SK-N-SH (cell line): Measurements from ENCODE around the gene POGLUT3. TPM values are rescaled to one million over a fixed set of nuclear protein-coding genes. Genes with fewer than 3 reads are reported as not detected.

ENCODE experiments used
- CTCF ChIA-PET: fragments of 300-600, 350-600 bp; formaldehyde crosslinking; extraction: SDS; loops from one replicate; lab custom pipeline; 2021; lab: Yijun Ruan, JAX
- POLR2A ChIA-PET: fragments of 350-600 bp; sonication (Branson Sonifier 250); formaldehyde crosslinking; extraction: SDS; loops from one replicate; lab custom pipeline; 2020; ENCODE audit warnings: antibody characterized with exemption, inconsistent platforms; lab: Yijun Ruan, JAX
- DNase-seq: peaks from one replicate; pipeline ENCODE4 v3.0.0; 2012
- H2AFZ ChIP-seq: fragments of 200-600 bp; sonication (generic); 2 replicates; pipeline ENCODE4 v1.8.1; 2016; ENCODE audit warnings: antibody characterized with exemption, mild to moderate bottlenecking, low read depth
- H3F3A ChIP-seq: fragments of 200-600 bp; sonication (generic); replicated peaks from 2 replicates; pipeline ENCODE3; 2016; ENCODE audit warnings: antibody characterized with exemption, mild to moderate bottlenecking; ENCODE audit not compliant: insufficient read depth
- H3K27ac ChIP-seq, 2 experiments: fragments of 200-500 bp in 1 of 2; fragments of 200-600 bp in 1 of 2; sonication (Bioruptor generic) in 1 of 2; sonication (generic), shearing (Covaris generic) in 1 of 2; 2 replicates each; pipeline versions ENCODE4 v1.5.1 to v1.6.1; 2014 to 2016; ENCODE audit warnings: low read depth in 2 of 2, inconsistent platforms in 1 of 2, low read length in 1 of 2, mild to moderate bottlenecking in 1 of 2, mixed read lengths in 1 of 2
- H3K27me3 ChIP-seq: fragments of 200-600 bp; sonication (generic), shearing (Covaris generic); 2 replicates; pipeline ENCODE4 v1.6.1; 2016; ENCODE audit warnings: mixed run types; ENCODE audit not compliant: insufficient read depth
- H3K36me3 ChIP-seq, 2 experiments: fragments of 200-500 bp in 1 of 2; fragments of 200-600 bp in 1 of 2; sonication (Bioruptor generic) in 1 of 2; sonication (generic) in 1 of 2; replicated peaks in 1 of 2; 2 replicates each; pipeline versions ENCODE3 to v1.5.1; 2014 to 2016; ENCODE audit warnings: low read length in 1 of 2, mild to moderate bottlenecking in 1 of 2; ENCODE audit not compliant: insufficient read depth in 2 of 2, control insufficient read depth in 1 of 2
- H3K4me1 ChIP-seq, 2 experiments: fragments of 200-500 bp in 1 of 2; fragments of 200-600 bp in 1 of 2; sonication (Bioruptor generic) in 1 of 2; sonication (generic), shearing (Covaris generic) in 1 of 2; 2 replicates each; pipeline versions ENCODE4 v1.5.1 to v1.6.1; 2014 to 2016; ENCODE audit warnings: low read depth in 1 of 2, low read length in 1 of 2, mixed run types in 1 of 2; ENCODE audit not compliant: insufficient read depth in 2 of 2, control insufficient read depth in 1 of 2
- H3K4me2 ChIP-seq: fragments of 200-600 bp; sonication (generic), shearing (Covaris generic); 2 replicates; pipeline ENCODE4 v1.6.1; 2017; ENCODE audit warnings: mixed run types
- H3K4me3 ChIP-seq, 2 experiments: fragments of 200-500 bp in 1 of 2; fragments of 200-600 bp in 1 of 2; sonication (Bioruptor generic) in 1 of 2; sonication (generic), shearing (Covaris generic) in 1 of 2; 2 replicates each; pipeline versions ENCODE4 v1.5.1 to v1.8.1; 2014 to 2016; ENCODE audit warnings: low read depth in 2 of 2, inconsistent platforms in 1 of 2, low read length in 1 of 2, mild to moderate bottlenecking in 1 of 2, mixed read lengths in 1 of 2, moderate library complexity in 1 of 2
- H3K79me2 ChIP-seq: fragments of 200-600 bp; sonication (generic); 2 replicates; pipeline ENCODE4 v1.8.1; 2017; ENCODE audit warnings: mild to moderate bottlenecking; ENCODE audit not compliant: insufficient read depth
- H3K9ac ChIP-seq: fragments of 200-600 bp; sonication (generic); 2 replicates; pipeline ENCODE4 v1.6.1; 2017; ENCODE audit warnings: mixed run types
- H3K9me2 ChIP-seq: fragments of 200-600 bp; sonication (generic); 2 replicates; pipeline ENCODE4 v1.6.1; 2017; ENCODE audit warnings: mixed run types
- H3K9me3 ChIP-seq: fragments of 200-600 bp; sonication (generic); 2 replicates; pipeline ENCODE4 v1.6.1; 2017; ENCODE audit warnings: mixed run types, mild to moderate bottlenecking, moderate library complexity
- H4K20me1 ChIP-seq: fragments of 200-600 bp; sonication (generic); 2 replicates; pipeline ENCODE4 v1.6.1; 2017; ENCODE audit warnings: mild to moderate bottlenecking, mixed run types; ENCODE audit not compliant: insufficient read depth
- CHD2 ChIP-seq: fragments of 150-350 bp; IDR thresholded peaks from 2 replicates; pipeline ENCODE4 v1.6.1; 2018; ENCODE audit warnings: low read length; ENCODE audit not compliant: partially characterized antibody
- CTCF ChIP-seq: fragments of 200-600 bp; sonication (generic); IDR thresholded peaks from 2 replicates; pipeline ENCODE4 v1.6.1; 2017; ENCODE audit warnings: antibody characterized with exemption, mild to moderate bottlenecking, moderate library complexity
- ELF1 ChIP-seq: IDR thresholded peaks from 2 replicates; pipeline ENCODE4 v1.4.0; 2012
- FOSL2 ChIP-seq: IDR thresholded peaks from 2 replicates; pipeline ENCODE4 v1.4.0; 2012; ENCODE audit warnings: low read depth, mild to moderate bottlenecking, moderate library complexity, borderline replicate concordance
- FOXJ3 ChIP-seq: sonication (generic); formaldehyde crosslinking; IDR thresholded peaks from 2 replicates; pipeline ENCODE4 v1.5.1; 2020; ENCODE audit warnings: mild to moderate bottlenecking, missing genetic modification reagents
- GATA2 ChIP-seq: sonication (generic); formaldehyde crosslinking; IDR thresholded peaks from 2 replicates; pipeline ENCODE4 v1.5.0; 2020; ENCODE audit warnings: mild to moderate bottlenecking, missing genetic modification reagents
- IRF3 ChIP-seq: fragments of 150-350 bp; IDR thresholded peaks from 2 replicates; pipeline ENCODE4 v1.6.1; 2016; ENCODE audit warnings: mild to moderate bottlenecking, low read depth, low read length
- JUND ChIP-seq: IDR thresholded peaks from 2 replicates; pipeline ENCODE4 v1.4.0; 2012
- MEF2A ChIP-seq: IDR thresholded peaks from 2 replicates; pipeline ENCODE4 v1.4.0; 2012; ENCODE audit warnings: low read depth, borderline replicate concordance
- NRF1 ChIP-seq: IDR thresholded peaks from 2 replicates; pipeline ENCODE4 v1.6.1; 2012; ENCODE audit warnings: low read depth, mild to moderate bottlenecking, low read length
- RAD21 ChIP-seq: IDR thresholded peaks from 2 replicates; pipeline ENCODE4 v1.6.1; 2012; ENCODE audit warnings: mild to moderate bottlenecking, low read length
- RFX5 ChIP-seq: IDR thresholded peaks from 2 replicates; pipeline ENCODE4 v1.6.1; 2012; ENCODE audit warnings: mild to moderate bottlenecking, improper control_type of control experiment, low read length
- RXRA ChIP-seq: IDR thresholded peaks from 2 replicates; pipeline ENCODE4 v1.4.0; 2012; ENCODE audit warnings: low read depth, mild to moderate bottlenecking, borderline replicate concordance
- TEAD4 ChIP-seq: IDR thresholded peaks from 2 replicates; pipeline ENCODE4 v1.4.0; 2012; ENCODE audit warnings: mild to moderate bottlenecking, borderline replicate concordance; ENCODE audit not compliant: insufficient read depth
- USF1 ChIP-seq: IDR thresholded peaks from 2 replicates; pipeline ENCODE4 v1.4.0; 2012; ENCODE audit warnings: low read depth, borderline replicate concordance
- USF2 ChIP-seq: fragments of 150-350 bp; IDR thresholded peaks from 2 replicates; pipeline ENCODE4 v1.6.1; 2017; ENCODE audit warnings: antibody characterized with exemption, low read length, low read depth, borderline replicate concordance
- ZBTB33 ChIP-seq: IDR thresholded peaks from 2 replicates; pipeline ENCODE4 v1.4.0; 2012; ENCODE audit warnings: low read depth, borderline replicate concordance
- WGBS: methylation state at CpG from one replicate; pipeline ENCODE4 v1.1.6; 2017; ENCODE audit warnings: low lambda C conversion rate; 5-methylcytosine and 5-hydroxymethylcytosine counted together
- polyA plus RNA-seq, 3 experiments: library from polyadenylated mRNA; depleted of rRNA; stranded (reverse); fragments of >200 nt; gene quantifications; 2 replicates each; pipeline ENCODE4 v1.2.3, GENCODE V29; 2012

The POGLUT3 gene
- polyA plus RNA-seq, 1 of the 3 experiments (the other 2 are of a cell fraction), result 26.3 TPM

- no peak for TF ChIP-seq ZBTB33
- TF ChIP-seq IRF3, result no peak
- TF ChIP-seq CTCF, result no peak
- no peak for TF ChIP-seq RFX5
Observed at GRCh38 chr11:108543316-108543964, 45.3 kb upstream of the POGLUT3 start (continued).

- Histone ChIP-seq H3K9me2 (no peaks in the 10 kb centered on the region), H3K9ac (no peak overlapping the region), H3K9me3 (no peaks in the 10 kb centered on the region), H4K20me1 (no peaks in the 10 kb centered on the region), H3K4me2 (no peak overlapping the region), H3K36me3 (no peaks in the 10 kb centered on the region), H3K79me2 (no peaks in the 10 kb centered on the region), H2AFZ (no peak overlapping the region), H3K27me3 (peaks cover 4% of the 10 kb centered on the region; the same call in 1 of the 2 replicates), H3K4me3 (no peak overlapping the region), H3K27ac (no peak overlapping the region), H3K4me1 (no peaks in the 10 kb centered on the region; a peak in 1 of 4 replicates), H3F3A (no peaks in the 10 kb centered on the region)
- TF ChIP-seq FOXJ3 (no peak), RAD21 (no peak), NRF1 (no peak)
- ChIA-PET CTCF (interaction anchor here (1.0 kb wide), 1 partner anchor 108 kb away, joined by 3 read pairs; no protein-coding TSS in a partner anchor), POLR2A (interaction anchor here (0.7 kb wide), 1 partner anchor 15 kb away, joined by 3 read pairs; no protein-coding TSS in a partner anchor)
- no peak for DNase-seq
Observed at GRCh38 chr11:108541531-108541930, 43.3 kb upstream of the POGLUT3 start.

GRCh38 chr11:108538502-108538901 lies 40.3 kb upstream of the POGLUT3 start:
- H3F3A ChIP-seq, result no peaks in the 10 kb centered on the region
- no peaks in the 10 kb centered on the region for H4K20me1 ChIP-seq
- no peaks in the 10 kb centered on the region for H3K79me2 ChIP-seq
- H3K9ac ChIP-seq, result no peak overlapping the region
- H3K36me3 ChIP-seq, result no peaks in the 10 kb centered on the region
- H3K9me3 ChIP-seq, result no peaks in the 10 kb centered on the region
- POLR2A ChIA-PET, result no interaction called here
- CTCF ChIA-PET, result no interaction called here
- 84% methylated on average over 4 of the region's 4 CpGs for WGBS
- peaks cover 4% of the 10 kb centered on the region; the same call in 1 of the 2 replicates for H3K27me3 ChIP-seq
- no peaks in the 10 kb centered on the region for H3K9me2 ChIP-seq
- H3K4me3 ChIP-seq, result no peak overlapping the region
- no peak for DNase-seq
- H3K4me2 ChIP-seq, result no peak overlapping the region
- H3K4me1 ChIP-seq, result no peaks in the 10 kb centered on the region; a peak in 1 of 4 replicates
- no peak overlapping the region for H2AFZ ChIP-seq
- H3K27ac ChIP-seq, result no peak overlapping the region
- no peak for TF ChIP-seq ELF1
- TF ChIP-seq TEAD4, result no peak
- no peak for TF ChIP-seq MEF2A
- TF ChIP-seq RXRA, result no peak
- TF ChIP-seq ZBTB33, result no peak
- no peak for TF ChIP-seq JUND
- no peak for TF ChIP-seq FOSL2
- no peak for TF ChIP-seq USF1
- TF ChIP-seq CHD2, result no peak
- no peak for TF ChIP-seq USF2
- TF ChIP-seq GATA2 (CRISPR knock-in tag), result no peak
